Neural cell (in vitro differentiated cells): ENCODE measurements around the gene ATP12A. TPM values are rescaled to one million over a fixed set of nuclear protein-coding genes. Genes with fewer than 3 reads are reported as not detected.

ENCODE experiments used
- H2AFZ ChIP-seq: fragments of 200-600, 300-800 bp; sonication (generic), shearing (Covaris generic); 2 replicates; pipeline ENCODE4 v1.6.0; 2014; ENCODE audit warnings: low read depth, mild to moderate bottlenecking, antibody characterized with exemption, low read length, moderate library complexity
- H3F3A ChIP-seq: fragments of 200-600 bp; shearing (Covaris generic); 2 replicates; pipeline ENCODE4 v1.6.1; 2016; ENCODE audit warnings: mild to moderate bottlenecking, moderate library complexity, mixed read lengths, antibody characterized with exemption, low read length; ENCODE audit not compliant: insufficient read depth, poor library complexity, severe bottlenecking
- H3K27ac ChIP-seq: fragments of 200-600, 300-800 bp; sonication (generic), shearing (Covaris generic); 2 replicates; pipeline ENCODE4 v1.5.1; 2014; ENCODE audit warnings: mild to moderate bottlenecking, low read length, moderate library complexity
- H3K27me3 ChIP-seq: fragments of 300-800, 200-600 bp; sonication (generic), shearing (Covaris generic); 2 replicates; pipeline ENCODE4 v1.6.0; 2014; ENCODE audit warnings: mild to moderate bottlenecking, low read depth, low read length, moderate library complexity; ENCODE audit not compliant: insufficient read depth
- H3K36me3 ChIP-seq: fragments of 300-800, 200-600 bp; sonication (generic), shearing (Covaris generic); 2 replicates; pipeline ENCODE4 v1.5.1; 2014; ENCODE audit warnings: mild to moderate bottlenecking, antibody characterized with exemption, low read length, moderate library complexity; ENCODE audit not compliant: insufficient read depth
- H3K4me2 ChIP-seq: fragments of 300-800, 200-600 bp; sonication (generic), shearing (Covaris generic); 2 replicates; pipeline ENCODE4 v1.6.0; 2014; ENCODE audit warnings: mild to moderate bottlenecking, low read length
- H3K4me3 ChIP-seq: fragments of 300-800, 200-600 bp; sonication (generic), shearing (Covaris generic); 2 replicates; pipeline ENCODE4 v1.5.1; 2014; ENCODE audit warnings: mild to moderate bottlenecking, low read length, moderate library complexity
- H3K79me2 ChIP-seq: fragments of 200-600 bp; shearing (Covaris generic); replicated peaks from 2 replicates; pipeline ENCODE4 v1.6.0; 2014; ENCODE audit warnings: mild to moderate bottlenecking, low read length, moderate library complexity; ENCODE audit not compliant: insufficient read depth
- H3K9ac ChIP-seq: fragments of 300-800, 200-600 bp; sonication (generic), shearing (Covaris generic); 2 replicates; pipeline ENCODE4 v1.6.1; 2016; ENCODE audit warnings: mild to moderate bottlenecking, low read length, mixed read lengths
- H3K9me2 ChIP-seq: fragments of 200-600 bp; shearing (Covaris generic); 2 replicates; pipeline ENCODE4 v1.6.1; 2016; ENCODE audit warnings: mild to moderate bottlenecking, low read length, mixed read lengths; ENCODE audit not compliant: insufficient read depth
- H3K9me3 ChIP-seq: fragments of 200-600, 300-800 bp; sonication (generic), shearing (Covaris generic); 2 replicates; pipeline ENCODE4 v1.6.1; 2016; ENCODE audit warnings: mild to moderate bottlenecking, mixed run types, low read length, moderate library complexity, mixed read lengths
- H4K20me1 ChIP-seq: fragments of 200-600 bp; shearing (Covaris generic); 2 replicates; pipeline ENCODE4 v1.6.1; 2016; ENCODE audit warnings: mild to moderate bottlenecking, mixed run types; ENCODE audit not compliant: insufficient read depth
- EP300 ChIP-seq: fragments of 450-650 bp; conservative IDR thresholded peaks from 2 replicates; pipeline ENCODE4 v1.6.1; 2014; ENCODE audit warnings: antibody characterized with exemption, mild to moderate bottlenecking, moderate library complexity; ENCODE audit not compliant: poor library complexity, severe bottlenecking
- EZH2 ChIP-seq: fragments of 200-600, 300-800 bp; shearing (Covaris generic), sonication (generic); IDR thresholded peaks from 2 replicates; pipeline ENCODE4 v1.6.1; 2014; ENCODE audit warnings: antibody characterized with exemption, low read length, borderline replicate concordance, mild to moderate bottlenecking; ENCODE audit not compliant: insufficient read depth, poor library complexity, severe bottlenecking
- MXI1 ChIP-seq: fragments of 450-650 bp; conservative IDR thresholded peaks from 2 replicates; pipeline ENCODE4 v1.6.1; 2014; ENCODE audit warnings: antibody characterized with exemption, mild to moderate bottlenecking; ENCODE audit not compliant: poor library complexity, severe bottlenecking
- POLR2AphosphoS5 ChIP-seq: IDR thresholded peaks from 2 replicates; pipeline ENCODE4 v1.6.1; 2012
- RAD21 ChIP-seq: fragments of 450-650 bp; conservative IDR thresholded peaks from 2 replicates; pipeline ENCODE4 v1.6.1; 2014; ENCODE audit warnings: antibody characterized with exemption, mild to moderate bottlenecking, moderate library complexity
- SMC3 ChIP-seq: fragments of 450-650 bp; conservative IDR thresholded peaks from 2 replicates; pipeline ENCODE4 v1.6.1; 2014; ENCODE audit warnings: antibody characterized with exemption, mild to moderate bottlenecking, moderate library complexity; ENCODE audit not compliant: poor library complexity
- TAF1 ChIP-seq: IDR thresholded peaks from 2 replicates; pipeline ENCODE4 v1.6.1; 2012; ENCODE audit warnings: low read depth
- polyA plus RNA-seq: library from polyadenylated mRNA; depleted of rRNA; stranded (reverse); fragments of >200 nt; gene quantifications from 2 replicates; pipeline ENCODE4 v1.2.3, GENCODE V29; 2014
- TF ChIP-seq, protein P1 (sequence below): fragments of 450-650 bp; IDR thresholded peaks from 2 replicates; pipeline ENCODE4 v1.5.1; 2014; ENCODE audit warnings: antibody characterized with exemption, mild to moderate bottlenecking, moderate library complexity; ENCODE audit not compliant: poor library complexity, severe bottlenecking
- TF ChIP-seq, protein P2 (sequence below): IDR thresholded peaks from 2 replicates; pipeline ENCODE4 v1.6.1; 2012; ENCODE audit warnings: borderline replicate concordance

ATP12A gene
- polyA plus RNA-seq, 1 donor from 2014 or later, result not detected

DNA sequence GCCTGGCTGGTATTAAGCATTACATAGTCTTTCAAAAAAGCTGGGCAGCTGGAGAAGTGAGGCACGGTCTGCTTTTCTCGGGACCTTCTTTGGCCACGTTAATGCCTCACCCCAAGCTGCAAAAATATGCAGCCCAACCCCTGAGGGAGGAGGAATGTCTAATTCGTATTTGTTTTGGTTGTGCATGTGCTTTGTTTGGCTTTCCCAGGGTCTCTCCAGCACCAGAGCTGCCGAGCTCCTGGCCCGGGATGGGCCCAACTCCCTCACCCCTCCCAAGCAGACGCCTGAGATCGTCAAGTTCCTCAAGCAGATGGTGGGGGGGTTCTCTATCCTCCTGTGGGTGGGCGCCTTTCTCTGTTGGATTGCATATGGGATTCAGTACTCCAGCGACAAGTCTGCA lies 7.9 kb downstream of the ATP12A start:
- TF ChIP-seq MXI1, result no peak
- TF ChIP-seq POLR2AphosphoS5, result no peak
- TF ChIP-seq TAF1, result no peak
- TF ChIP-seq, protein P1, sequence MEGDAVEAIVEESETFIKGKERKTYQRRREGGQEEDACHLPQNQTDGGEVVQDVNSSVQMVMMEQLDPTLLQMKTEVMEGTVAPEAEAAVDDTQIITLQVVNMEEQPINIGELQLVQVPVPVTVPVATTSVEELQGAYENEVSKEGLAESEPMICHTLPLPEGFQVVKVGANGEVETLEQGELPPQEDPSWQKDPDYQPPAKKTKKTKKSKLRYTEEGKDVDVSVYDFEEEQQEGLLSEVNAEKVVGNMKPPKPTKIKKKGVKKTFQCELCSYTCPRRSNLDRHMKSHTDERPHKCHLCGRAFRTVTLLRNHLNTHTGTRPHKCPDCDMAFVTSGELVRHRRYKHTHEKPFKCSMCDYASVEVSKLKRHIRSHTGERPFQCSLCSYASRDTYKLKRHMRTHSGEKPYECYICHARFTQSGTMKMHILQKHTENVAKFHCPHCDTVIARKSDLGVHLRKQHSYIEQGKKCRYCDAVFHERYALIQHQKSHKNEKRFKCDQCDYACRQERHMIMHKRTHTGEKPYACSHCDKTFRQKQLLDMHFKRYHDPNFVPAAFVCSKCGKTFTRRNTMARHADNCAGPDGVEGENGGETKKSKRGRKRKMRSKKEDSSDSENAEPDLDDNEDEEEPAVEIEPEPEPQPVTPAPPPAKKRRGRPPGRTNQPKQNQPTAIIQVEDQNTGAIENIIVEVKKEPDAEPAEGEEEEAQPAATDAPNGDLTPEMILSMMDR, result no peak
- no peak for TF ChIP-seq EP300
- TF ChIP-seq SMC3, result no peak
- TF ChIP-seq, protein P2, sequence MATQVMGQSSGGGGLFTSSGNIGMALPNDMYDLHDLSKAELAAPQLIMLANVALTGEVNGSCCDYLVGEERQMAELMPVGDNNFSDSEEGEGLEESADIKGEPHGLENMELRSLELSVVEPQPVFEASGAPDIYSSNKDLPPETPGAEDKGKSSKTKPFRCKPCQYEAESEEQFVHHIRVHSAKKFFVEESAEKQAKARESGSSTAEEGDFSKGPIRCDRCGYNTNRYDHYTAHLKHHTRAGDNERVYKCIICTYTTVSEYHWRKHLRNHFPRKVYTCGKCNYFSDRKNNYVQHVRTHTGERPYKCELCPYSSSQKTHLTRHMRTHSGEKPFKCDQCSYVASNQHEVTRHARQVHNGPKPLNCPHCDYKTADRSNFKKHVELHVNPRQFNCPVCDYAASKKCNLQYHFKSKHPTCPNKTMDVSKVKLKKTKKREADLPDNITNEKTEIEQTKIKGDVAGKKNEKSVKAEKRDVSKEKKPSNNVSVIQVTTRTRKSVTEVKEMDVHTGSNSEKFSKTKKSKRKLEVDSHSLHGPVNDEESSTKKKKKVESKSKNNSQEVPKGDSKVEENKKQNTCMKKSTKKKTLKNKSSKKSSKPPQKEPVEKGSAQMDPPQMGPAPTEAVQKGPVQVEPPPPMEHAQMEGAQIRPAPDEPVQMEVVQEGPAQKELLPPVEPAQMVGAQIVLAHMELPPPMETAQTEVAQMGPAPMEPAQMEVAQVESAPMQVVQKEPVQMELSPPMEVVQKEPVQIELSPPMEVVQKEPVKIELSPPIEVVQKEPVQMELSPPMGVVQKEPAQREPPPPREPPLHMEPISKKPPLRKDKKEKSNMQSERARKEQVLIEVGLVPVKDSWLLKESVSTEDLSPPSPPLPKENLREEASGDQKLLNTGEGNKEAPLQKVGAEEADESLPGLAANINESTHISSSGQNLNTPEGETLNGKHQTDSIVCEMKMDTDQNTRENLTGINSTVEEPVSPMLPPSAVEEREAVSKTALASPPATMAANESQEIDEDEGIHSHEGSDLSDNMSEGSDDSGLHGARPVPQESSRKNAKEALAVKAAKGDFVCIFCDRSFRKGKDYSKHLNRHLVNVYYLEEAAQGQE, result no peak
- no peak for TF ChIP-seq RAD21
- no peak for TF ChIP-seq EZH2
- Histone ChIP-seq H4K20me1 (no peaks in the 10 kb centered on the region), H3K9me3 (no peaks in the 10 kb centered on the region), H3K36me3 (no peaks in the 10 kb centered on the region), H3K27ac (no peak overlapping the region), H2AFZ (no peak overlapping the region), H3K9me2 (no peaks in the 10 kb centered on the region), H3K27me3 (no peaks in the 10 kb centered on the region), H3K4me3 (no peak overlapping the region), H3K79me2 (no peaks in the 10 kb centered on the region), H3K9ac (no peak overlapping the region), H3K4me2 (no peak overlapping the region), H3F3A (no peaks in the 10 kb centered on the region)

GRCh38 chr13:24688950-24689349 lies 8.7 kb downstream of the ATP12A start:
- H3K9ac ChIP-seq, result no peak overlapping the region
- H3K36me3 ChIP-seq, result no peaks in the 10 kb centered on the region
- H3F3A ChIP-seq, result no peaks in the 10 kb centered on the region
- H3K27ac ChIP-seq, result no peak overlapping the region
- no peaks in the 10 kb centered on the region for H3K27me3 ChIP-seq
- H3K4me3 ChIP-seq, result no peak overlapping the region
- H3K9me3 ChIP-seq, result no peaks in the 10 kb centered on the region
- no peaks in the 10 kb centered on the region for H4K20me1 ChIP-seq
- no peak for TF ChIP-seq TAF1
- TF ChIP-seq MXI1, result no peak
- no peak for TF ChIP-seq POLR2AphosphoS5
- TF ChIP-seq RAD21, result no peak
- no peak for TF ChIP-seq SMC3
- TF ChIP-seq EZH2, result no peak
- TF ChIP-seq EP300, result no peak
- TF ChIP-seq, protein P2, result no peak
- TF ChIP-seq, protein P1, result no peak
- H3K79me2 ChIP-seq, result no peaks in the 10 kb centered on the region
- H2AFZ ChIP-seq, result no peak overlapping the region
- H3K4me2 ChIP-seq, result no peak overlapping the region
- no peaks in the 10 kb centered on the region for H3K9me2 ChIP-seq
